ENCODE results near the gene SMG6. TPM values are rescaled to one million over a fixed set of nuclear protein-coding genes. Genes with fewer than 3 reads are reported as not detected.

Gene SMG6
- total RNA-seq, 8 experiments from 2014 or later: 18.5 to 54.9 (median 30.6) TPM

DNA sequence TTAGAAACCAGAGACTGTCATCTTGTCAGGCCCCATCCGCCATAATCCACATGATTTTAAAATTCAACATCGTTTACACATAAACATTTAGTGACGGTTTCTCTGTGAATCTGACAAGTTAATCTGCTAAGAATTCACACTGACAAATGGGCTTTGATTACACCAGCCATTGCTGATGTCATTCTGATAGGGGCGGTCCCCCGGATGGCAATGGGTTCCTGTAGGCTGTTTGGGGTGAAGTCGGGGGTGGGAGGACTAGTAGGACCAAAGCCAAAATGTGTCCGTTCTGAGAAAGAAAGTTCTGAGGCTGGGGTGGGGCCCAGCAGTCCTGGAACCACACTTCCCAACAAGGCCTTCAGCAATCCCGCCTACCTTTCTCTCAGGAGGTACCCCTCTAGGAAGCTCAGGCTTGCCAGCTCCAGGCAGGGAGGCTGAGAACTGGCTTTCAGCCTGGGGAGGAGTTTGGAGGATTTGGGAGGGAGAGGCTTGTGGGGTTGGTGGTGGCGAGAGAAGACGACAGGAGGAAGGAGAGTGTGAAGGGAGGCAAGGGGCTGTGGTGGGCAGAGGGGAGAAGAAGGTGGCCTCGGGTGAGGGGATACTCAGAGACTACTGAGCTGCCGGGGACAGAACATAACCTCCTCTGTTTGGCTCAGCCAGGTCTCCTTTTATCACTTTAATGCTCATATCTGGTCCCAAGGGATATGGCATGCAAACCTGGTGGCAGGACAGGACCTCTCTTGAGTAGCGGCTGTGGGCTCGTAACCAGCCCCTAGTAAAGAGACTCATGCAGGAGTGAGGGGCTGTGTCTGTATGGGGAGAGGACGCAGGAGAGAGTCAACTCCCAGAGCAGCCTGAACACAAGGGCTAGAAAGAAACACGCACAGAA, 240.1 kb downstream of the SMG6 start:
- Histone ChIP-seq H3K27ac (no peak overlapping the region), H3K4me3 (no peak overlapping the region), H3K4me1 (replicated peaks in 1 of 2) (no peaks in the 10 kb centered on the region)
- ATAC-seq (replicated peaks in 6 of 8): peak in 2 of 8 experiments; percentile 9
- in situ Hi-C loops (cut with MboI; ENCODE audit: low pct_unique_long_range_greater_than_20kb in 2 of 9, low sequenced_read_pairs in 9 of 9, unreplicated experiment in 9 of 9): loop anchor here in 3 of 9 experiments (25.0 kb wide), 1 partner anchor 174 kb away; no protein-coding TSS in a partner anchor
- WGBS, 10 experiments: 62 to 100% (median 88%) methylated on average over 1 to 9 of the region's 16 CpGs; no CpG with 5 or more reads in 1 of the 10 experiments

GRCh38 chr17:2062571-2063183, 240.9 kb downstream of the SMG6 start:
- H3K4me1 ChIP-seq (replicated peaks in 1 of 2): no peaks in the 10 kb centered on the region

DNA sequence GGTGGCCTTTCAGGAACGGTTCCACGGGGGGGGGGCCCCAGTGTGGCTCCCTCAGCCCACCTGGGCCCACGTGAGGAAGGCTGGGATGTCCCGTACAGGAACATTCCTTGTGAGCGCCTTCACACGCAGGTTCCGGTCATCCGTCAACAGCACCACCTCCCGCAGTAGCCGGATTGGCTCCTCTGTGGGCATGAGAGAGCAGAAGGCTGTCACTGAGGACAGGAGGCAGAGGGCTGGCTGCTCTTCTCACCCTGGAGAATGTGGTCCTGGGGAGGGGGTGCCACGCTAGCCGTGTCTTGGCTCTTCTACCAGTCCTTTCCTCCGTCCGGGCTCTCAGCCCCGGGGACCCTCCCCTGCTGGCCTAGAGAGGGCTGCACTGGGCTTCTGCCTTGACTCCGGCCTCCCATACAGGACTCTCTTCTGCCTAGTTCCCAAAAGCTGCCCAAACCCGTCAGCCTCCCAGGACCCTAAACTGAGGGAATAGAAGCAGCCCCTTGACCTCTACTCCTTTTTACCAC, 242.1 kb downstream of the SMG6 start:
- Histone ChIP-seq H3K4me3 (no peak overlapping the region), H3K27ac (no peak overlapping the region), H3K4me1 (replicated peaks in 1 of 2) (no peaks in the 10 kb centered on the region)
- no peak for ATAC-seq (replicated peaks in 6 of 8)
- in situ Hi-C loops (cut with MboI; ENCODE audit: low pct_unique_long_range_greater_than_20kb in 2 of 9, low sequenced_read_pairs in 9 of 9, unreplicated experiment in 9 of 9): loop anchor here in 3 of 9 experiments (25.0 kb wide), 1 partner anchor 176 kb away; no protein-coding TSS in a partner anchor
- WGBS, 10 experiments: 50 to 100% (median 93%) methylated on average over 1 to 6 of the region's 17 CpGs; no CpG with 5 or more reads in 5 of the 10 experiments

More at GRCh38 chr17:2062571-2063183, 240.9 kb downstream of the SMG6 start:
- in situ Hi-C loops (cut with MboI; ENCODE audit: low pct_unique_long_range_greater_than_20kb in 2 of 9, low sequenced_read_pairs in 9 of 9, unreplicated experiment in 9 of 9): loop anchor here in 3 of 9 experiments (25.0 kb wide), 1 partner anchor 175 kb away; no protein-coding TSS in a partner anchor
- ATAC-seq (replicated peaks in 6 of 8): peak in 2 of 8 experiments; percentile 0 to 1
- no peak overlapping the region for H3K4me3 ChIP-seq
- H3K27ac ChIP-seq: no peak overlapping the region
- 0 to 83% (median 64%) methylated on average over 1 to 3 of the region's 11 CpGs; no CpG with 5 or more reads in 2 of the 10 experiments for WGBS, 10 experiments

- in situ Hi-C loops (cut with MboI; ENCODE audit: low pct_unique_long_range_greater_than_20kb in 2 of 9, low sequenced_read_pairs in 9 of 9, unreplicated experiment in 9 of 9): loop anchor here in 3 of 9 experiments (25.0 kb wide), 1 partner anchor 176 kb away; no protein-coding TSS in a partner anchor
- peak in 2 of 8 experiments; percentile 0 for ATAC-seq (replicated peaks in 6 of 8)
- WGBS, 10 experiments: 57 to 100% (median 90%) methylated on average over 2 to 8 of the region's 21 CpGs; no CpG with 5 or more reads in 4 of the 10 experiments
- Histone ChIP-seq H3K27ac (no peak overlapping the region), H3K4me1 (replicated peaks in 1 of 2) (no peaks in the 10 kb centered on the region), H3K4me3 (no peak overlapping the region)
Measured at GRCh38 chr17:2060681-2061440, 242.7 kb downstream of the SMG6 start.

- ATAC-seq (replicated peaks in 6 of 8): no peak
- Histone ChIP-seq H3K27ac (no peak overlapping the region), H3K4me1 (replicated peaks in 1 of 2) (peaks cover 0 to 4% of the 10 kb centered on the region in 2 donors), H3K4me3 (no peak overlapping the region)
- in situ Hi-C loops (cut with MboI; ENCODE audit: low pct_unique_long_range_greater_than_20kb in 2 of 9, low sequenced_read_pairs in 9 of 9, unreplicated experiment in 9 of 9): loop anchor here in 3 of 9 experiments (25.0 kb wide), 1 partner anchor 177 kb away; no protein-coding TSS in a partner anchor
- 93 to 100% methylated on average over 1 to 5 of the region's 6 CpGs; no CpG with 5 or more reads in 8 of the 10 experiments for WGBS, 10 experiments
Measured at GRCh38 chr17:2060385-2060658, 243.3 kb downstream of the SMG6 start.

- Histone ChIP-seq H3K4me3 (no peak overlapping the region), H3K27ac (no peak overlapping the region), H3K4me1 (replicated peaks in 1 of 2) (peaks cover 0 to 5% of the 10 kb centered on the region in 2 donors)
- in situ Hi-C loops (cut with MboI; ENCODE audit: low pct_unique_long_range_greater_than_20kb in 2 of 9, low sequenced_read_pairs in 9 of 9, unreplicated experiment in 9 of 9): loop anchor here in 5 of 9 experiments (10.0 to 25.0 kb wide), 2 partner anchors 178 to 185 kb away; no protein-coding TSS in a partner anchor
- no peak for ATAC-seq (replicated peaks in 6 of 8)
- whole genome bisulfite sequencing, 10 experiments: 20 to 100% (median 85%) methylated on average over 1 to 10 of the region's 21 CpGs; no CpG with 5 or more reads in 3 of the 10 experiments
Measured at GRCh38 chr17:2059547-2060384, 243.8 kb downstream of the SMG6 start.

GRCh38 chr17:2058586-2059546, 244.7 kb downstream of the SMG6 start:
- Histone ChIP-seq H3K4me3 (no peak overlapping the region), H3K4me1 (replicated peaks in 1 of 2) (peaks cover 0 to 7% of the 10 kb centered on the region in 2 donors), H3K27ac (no peak overlapping the region)
- 31 to 40% methylated on average over 3 to 6 of the region's 78 CpGs; no CpG with 5 or more reads in 8 of the 10 experiments for WGBS, 10 experiments
- ATAC-seq (replicated peaks in 6 of 8): no peak
- in situ Hi-C loops (cut with MboI; ENCODE audit: low pct_unique_long_range_greater_than_20kb in 2 of 9, low sequenced_read_pairs in 9 of 9, unreplicated experiment in 9 of 9): loop anchor here in 5 of 9 experiments (10.0 to 25.0 kb wide), 2 partner anchors 178 to 186 kb away; no protein-coding TSS in a partner anchor

DNA sequence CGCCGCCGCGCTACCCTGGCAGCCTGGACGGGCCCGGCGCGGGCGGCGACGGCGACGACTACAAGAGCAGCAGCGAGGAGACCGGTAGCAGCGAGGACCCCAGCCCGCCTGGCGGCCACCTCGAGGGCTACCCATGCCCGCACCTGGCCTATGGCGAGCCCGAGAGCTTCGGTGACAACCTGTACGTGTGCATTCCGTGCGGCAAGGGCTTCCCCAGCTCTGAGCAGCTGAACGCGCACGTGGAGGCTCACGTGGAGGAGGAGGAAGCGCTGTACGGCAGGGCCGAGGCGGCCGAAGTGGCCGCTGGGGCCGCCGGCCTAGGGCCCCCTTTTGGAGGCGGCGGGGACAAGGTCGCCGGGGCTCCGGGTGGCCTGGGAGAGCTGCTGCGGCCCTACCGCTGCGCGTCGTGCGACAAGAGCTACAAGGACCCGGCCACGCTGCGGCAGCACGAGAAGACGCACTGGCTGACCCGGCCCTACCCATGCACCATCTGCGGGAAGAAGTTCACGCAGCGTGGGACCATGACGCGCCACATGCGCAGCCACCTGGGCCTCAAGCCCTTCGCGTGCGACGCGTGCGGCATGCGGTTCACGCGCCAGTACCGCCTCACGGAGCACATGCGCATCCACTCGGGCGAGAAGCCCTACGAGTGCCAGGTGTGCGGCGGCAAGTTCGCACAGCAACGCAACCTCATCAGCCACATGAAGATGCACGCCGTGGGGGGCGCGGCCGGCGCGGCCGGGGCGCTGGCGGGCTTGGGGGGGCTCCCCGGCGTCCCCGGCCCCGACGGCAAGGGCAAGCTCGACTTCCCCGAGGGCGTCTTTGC, 245.6 kb downstream of the SMG6 start:
- Histone ChIP-seq H3K27ac (no peak overlapping the region), H3K4me1 (replicated peaks in 1 of 2) (peaks cover 0 to 7% of the 10 kb centered on the region in 2 donors), H3K4me3 (no peak overlapping the region)
- WGBS, 10 experiments: 13 to 38% (median 29%) methylated on average over 3 to 13 of the region's 98 CpGs; no CpG with 5 or more reads in 7 of the 10 experiments
- in situ Hi-C loops (cut with MboI; ENCODE audit: low pct_unique_long_range_greater_than_20kb in 2 of 9, low sequenced_read_pairs in 9 of 9, unreplicated experiment in 9 of 9): loop anchor here in 5 of 9 experiments (10.0 to 25.0 kb wide), 2 partner anchors 179 to 187 kb away; no protein-coding TSS in a partner anchor
- ATAC-seq (replicated peaks in 6 of 8): no peak

- Histone ChIP-seq H3K27ac (no peak overlapping the region), H3K4me1 (replicated peaks in 1 of 2) (peaks cover 0 to 7% of the 10 kb centered on the region in 2 donors), H3K4me3 (no peak overlapping the region)
- in situ Hi-C loops (cut with MboI; ENCODE audit: low pct_unique_long_range_greater_than_20kb in 2 of 9, low sequenced_read_pairs in 9 of 9, unreplicated experiment in 9 of 9): loop anchor here in 5 of 9 experiments (10.0 to 25.0 kb wide), 2 partner anchors 180 to 188 kb away; no protein-coding TSS in a partner anchor
- ATAC-seq (replicated peaks in 6 of 8): no peak
- 19 to 22% methylated on average over 3 to 19 of the region's 81 CpGs; no CpG with 5 or more reads in 8 of the 10 experiments for WGBS, 10 experiments
Measured at GRCh38 chr17:2057175-2057759, 246.3 kb downstream of the SMG6 start.

Data from motor neuron (in vitro differentiated cells).